ENCODE measurements around the gene SPPL2A. TPM values are rescaled to one million over a fixed set of nuclear protein-coding genes. Genes with fewer than 3 reads are reported as not detected.
A peak's percentile ranks its signal among the peaks of the same experiment; 100 is the strongest.

Gene SPPL2A
- polyA plus RNA-seq, 3 donors = 28.6 to 49.4 (median 39.2) TPM

GRCh38 chr15:50777042-50777441 lies 11.5 kb upstream of the SPPL2A start:
- 89 to 96% (median 95%) methylated on average over 3 of the region's 3 CpGs for WGBS, 3 donors

GRCh38 chr15:50774450-50774849 lies 8.9 kb upstream of the SPPL2A start:
- WGBS, 3 donors = 66 to 70% (median 66%) methylated on average over 2 of the region's 2 CpGs

More at GRCh38 chr15:50777042-50777441, 11.5 kb upstream of the SPPL2A start:
- H3K27ac ChIP-seq (ENCODE audit: low read depth, low read length) = no peak overlapping the region

GRCh38 chr15:50773389-50773788 lies 7.9 kb upstream of the SPPL2A start:
- WGBS, 3 donors = 80 to 95% (median 94%) methylated on average over 3 of the region's 3 CpGs
- no peak overlapping the region for H3K27ac ChIP-seq (ENCODE audit: low read depth, low read length)

More at GRCh38 chr15:50774450-50774849, 8.9 kb upstream of the SPPL2A start:
- no peak overlapping the region for H3K27ac ChIP-seq (ENCODE audit: low read depth, low read length)

GRCh38 chr15:50767332-50767861 lies 1.9 kb upstream of the SPPL2A start:
- 38 to 60% (median 52%) methylated on average over 2 of the region's 2 CpGs for WGBS, 3 donors
- no peak overlapping the region for H3K27ac ChIP-seq (ENCODE audit: low read depth, low read length)

- H3K27ac ChIP-seq (ENCODE audit: low read depth, low read length) = peak overlapping the region; percentile 75
- WGBS, 3 donors = 0 to 1% (median 1%) methylated on average over 15 of the region's 15 CpGs
These were observed 878 bp downstream of the SPPL2A start for GRCh38 chr15:50764461-50765194.

GRCh38 chr15:50758712-50759205 lies 6.7 kb downstream of the SPPL2A start:
- no peak overlapping the region for H3K27ac ChIP-seq (ENCODE audit: low read depth, low read length)
- 95 to 100% (median 99%) methylated on average over 4 of the region's 4 CpGs for WGBS, 3 donors

GRCh38 chr15:50753463-50753862 lies 12.0 kb downstream of the SPPL2A start:
- WGBS, 3 donors = 81 to 90% (median 85%) methylated on average over 1 of the region's 1 CpG
- no peak overlapping the region for H3K27ac ChIP-seq (ENCODE audit: low read depth, low read length)

- no peak overlapping the region for H3K27ac ChIP-seq (ENCODE audit: low read depth, low read length)
- WGBS, 3 donors = 89 to 93% (median 91%) methylated on average over 2 of the region's 2 CpGs
These were observed 14.1 kb downstream of the SPPL2A start for GRCh38 chr15:50751394-50751793.

GRCh38 chr15:50750227-50750705 lies 15.2 kb downstream of the SPPL2A start:
- 57 to 73% (median 73%) methylated on average over 6 of the region's 6 CpGs for WGBS, 3 donors
- no peak overlapping the region for H3K27ac ChIP-seq (ENCODE audit: low read depth, low read length)

GRCh38 chr15:50747523-50747922 lies 18.0 kb downstream of the SPPL2A start:
- no peak overlapping the region for H3K27ac ChIP-seq (ENCODE audit: low read depth, low read length)
- WGBS, 3 donors = 93 to 96% (median 93%) methylated on average over 2 of the region's 2 CpGs

GRCh38 chr15:50744601-50745000 lies 20.9 kb downstream of the SPPL2A start:
- H3K27ac ChIP-seq (ENCODE audit: low read depth, low read length) = no peak overlapping the region
- 60 to 100% (median 74%) methylated on average over 1 of the region's 1 CpG for WGBS, 3 donors

GRCh38 chr15:50740955-50741354 lies 24.6 kb downstream of the SPPL2A start:
- WGBS, 3 donors = 61 to 91% (median 67%) methylated on average over 3 of the region's 3 CpGs
- no peak overlapping the region for H3K27ac ChIP-seq (ENCODE audit: low read depth, low read length)

GRCh38 chr15:50736823-50737222 lies 28.7 kb downstream of the SPPL2A start:
- 91 to 94% (median 93%) methylated on average over 8 of the region's 8 CpGs for WGBS, 3 donors
- no peak overlapping the region for H3K27ac ChIP-seq (ENCODE audit: low read depth, low read length)

GRCh38 chr15:50735156-50735555 lies 30.4 kb downstream of the SPPL2A start:
- 70 to 98% (median 78%) methylated on average over 4 of the region's 4 CpGs for WGBS, 3 donors
- H3K27ac ChIP-seq (ENCODE audit: low read depth, low read length) = no peak overlapping the region

GRCh38 chr15:50726315-50726714 lies 39.2 kb downstream of the SPPL2A start:
- 94 to 98% (median 96%) methylated on average over 1 of the region's 1 CpG for WGBS, 3 donors
- no peak overlapping the region for H3K27ac ChIP-seq (ENCODE audit: low read depth, low read length)

- WGBS, 3 donors = 36 to 100% (median 83%) methylated on average over 1 of the region's 1 CpG
- no peak overlapping the region for H3K27ac ChIP-seq (ENCODE audit: low read depth, low read length)
These were observed 46.8 kb downstream of the SPPL2A start for GRCh38 chr15:50718700-50719125.

GRCh38 chr15:50712018-50712417 lies 53.5 kb downstream of the SPPL2A start:
- 77 to 96% (median 91%) methylated on average over 3 of the region's 3 CpGs for WGBS, 3 donors

GRCh38 chr15:50710585-50710984 lies 54.9 kb downstream of the SPPL2A start:
- H3K27ac ChIP-seq (ENCODE audit: low read depth, low read length) = no peak overlapping the region

More at GRCh38 chr15:50712018-50712417, 53.5 kb downstream of the SPPL2A start:
- H3K27ac ChIP-seq (ENCODE audit: low read depth, low read length) = no peak overlapping the region

- 90% methylated on average over 3 of the region's 3 CpGs for WGBS, 3 donors
- H3K27ac ChIP-seq (ENCODE audit: low read depth, low read length) = no peak overlapping the region
These were observed 57.6 kb downstream of the SPPL2A start for GRCh38 chr15:50707878-50708427.

Data from adipose tissue (tissue), 3 donors.